HUDEP-2 (cell line): ENCODE measurements around the gene SPPL2B.
"Not testable (repeated sequence)": the region's sequence is repeated elsewhere in the genome, so short reads cannot be mapped to it uniquely, and the experiment has no call there.

Experiments
- DNase-seq, 76 experiments: peaks; one replicate each; lab custom pipeline; 2025; ENCODE audit not compliant: unreplicated experiment in 76 of 76; lab: John Stamatoyannopoulos, UW

The SPPL2B gene

GRCh38 chr19:2374808-2375207 is 46.3 kb downstream of the SPPL2B start:
- peak in 2 of 76 experiments; percentile 16 to 18 for DNase-seq

GRCh38 chr19:2375353-2376121 is 47.1 kb downstream of the SPPL2B start:
- no peak for DNase-seq

GRCh38 chr19:2376784-2377519 is 48.5 kb downstream of the SPPL2B start:
- DNase-seq, result no peak

GRCh38 chr19:2380567-2380966 is 52.1 kb downstream of the SPPL2B start:
- DNase-seq, result no peak

GRCh38 chr19:2381148-2381820 is 52.8 kb downstream of the SPPL2B start:
- DNase-seq, result no peak

GRCh38 chr19:2382530-2383222 is 54.2 kb downstream of the SPPL2B start:
- no peak for DNase-seq

GRCh38 chr19:2385053-2385721 is 56.7 kb downstream of the SPPL2B start:
- DNase-seq, result peak in 3 of 76 experiments; percentile 19 to 31 (median 23)

- DNase-seq, result no peak
Measured at GRCh38 chr19:2387367-2388288, 59.1 kb downstream of the SPPL2B start.

- DNase-seq, result no peak
Measured at GRCh38 chr19:2389594-2389993, 61.1 kb downstream of the SPPL2B start.

- peak in 36 of 76 experiments; percentile 9 to 71 (median 38) for DNase-seq
Measured at GRCh38 chr19:2391118-2391725, 62.7 kb downstream of the SPPL2B start.

GRCh38 chr19:2392366-2392765 is 63.9 kb downstream of the SPPL2B start:
- no peak for DNase-seq

- peak in 2 of 76 experiments; percentile 14 to 38 for DNase-seq
Measured at GRCh38 chr19:2392899-2393298, 64.4 kb downstream of the SPPL2B start.

GRCh38 chr19:2394054-2394441 is 65.6 kb downstream of the SPPL2B start:
- DNase-seq, result no peak

GRCh38 chr19:2394442-2395292 is 66.2 kb downstream of the SPPL2B start:
- DNase-seq, result no peak

- DNase-seq, result not testable (repeated sequence)
Measured at GRCh38 chr19:2395293-2395829, 66.9 kb downstream of the SPPL2B start.

- not testable (repeated sequence) for DNase-seq
Measured at GRCh38 chr19:2397173-2397572, 68.7 kb downstream of the SPPL2B start.

GRCh38 chr19:2398735-2399305 is 70.3 kb downstream of the SPPL2B start:
- DNase-seq, result no peak
